ENCODE measurements around the gene BEST1. TPM values are rescaled to one million over a fixed set of nuclear protein-coding genes. Genes with fewer than 3 reads are reported as not detected.

The BEST1 gene
- total and polyA plus RNA-seq, 2 of the 13 experiments (the other 11 are each of a cell fraction or from before 2014, with no cell fraction given): 0.09 to 0.65 TPM

DNA sequence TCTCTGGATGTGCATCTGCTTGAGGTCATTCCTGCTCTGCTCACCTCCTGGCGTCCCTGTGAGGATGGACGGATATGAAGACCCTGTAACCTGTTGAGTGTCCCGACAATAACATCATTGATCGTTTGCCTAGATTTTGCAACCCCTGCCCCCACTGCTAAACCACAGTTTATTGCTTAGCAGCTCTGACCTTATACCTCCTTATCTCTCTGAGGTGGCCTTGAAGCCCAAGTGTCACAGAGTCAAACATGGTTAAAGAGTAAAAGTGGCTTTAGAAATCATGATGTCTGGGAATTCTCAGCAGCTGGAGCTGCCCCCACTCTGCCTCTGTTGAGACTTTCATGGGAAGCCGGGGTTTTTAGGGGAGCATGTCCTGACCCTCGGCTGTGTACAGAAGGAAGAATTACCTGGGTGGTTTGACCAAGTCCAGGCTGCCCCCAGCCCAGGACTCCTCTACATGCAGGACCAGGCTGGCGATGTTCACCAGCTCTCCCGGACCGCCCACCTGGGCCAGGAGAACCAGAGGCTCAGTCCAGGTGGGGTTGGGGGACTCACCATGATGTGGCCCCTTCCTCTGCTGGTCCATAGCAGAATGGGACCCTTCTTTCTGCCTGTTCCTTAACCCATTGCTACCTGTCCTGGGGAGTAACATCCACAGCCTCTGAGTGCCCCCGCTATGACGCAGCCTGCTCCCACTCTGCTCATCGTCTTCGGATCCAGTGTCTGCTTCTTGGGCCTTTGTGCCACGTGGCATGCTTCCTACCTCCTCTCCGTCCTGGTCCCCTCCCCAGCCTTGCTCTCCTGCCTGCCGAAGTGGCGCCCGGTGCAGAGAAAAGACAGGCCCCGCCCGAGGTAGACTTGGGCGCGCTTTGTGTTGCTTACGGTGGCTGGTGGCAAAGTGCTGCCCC, 50.6 kb downstream of the BEST1 start (continued):
- TF ChIP-seq, protein P1, sequence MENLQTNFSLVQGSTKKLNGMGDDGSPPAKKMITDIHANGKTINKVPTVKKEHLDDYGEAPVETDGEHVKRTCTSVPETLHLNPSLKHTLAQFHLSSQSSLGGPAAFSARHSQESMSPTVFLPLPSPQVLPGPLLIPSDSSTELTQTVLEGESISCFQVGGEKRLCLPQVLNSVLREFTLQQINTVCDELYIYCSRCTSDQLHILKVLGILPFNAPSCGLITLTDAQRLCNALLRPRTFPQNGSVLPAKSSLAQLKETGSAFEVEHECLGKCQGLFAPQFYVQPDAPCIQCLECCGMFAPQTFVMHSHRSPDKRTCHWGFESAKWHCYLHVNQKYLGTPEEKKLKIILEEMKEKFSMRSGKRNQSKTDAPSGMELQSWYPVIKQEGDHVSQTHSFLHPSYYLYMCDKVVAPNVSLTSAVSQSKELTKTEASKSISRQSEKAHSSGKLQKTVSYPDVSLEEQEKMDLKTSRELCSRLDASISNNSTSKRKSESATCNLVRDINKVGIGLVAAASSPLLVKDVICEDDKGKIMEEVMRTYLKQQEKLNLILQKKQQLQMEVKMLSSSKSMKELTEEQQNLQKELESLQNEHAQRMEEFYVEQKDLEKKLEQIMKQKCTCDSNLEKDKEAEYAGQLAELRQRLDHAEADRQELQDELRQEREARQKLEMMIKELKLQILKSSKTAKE (CRISPR knock-in tag; IDR thresholded peaks at IDR 0.05; ENCODE audit: borderline replicate concordance): no peak
- TF ChIP-seq, protein P2, sequence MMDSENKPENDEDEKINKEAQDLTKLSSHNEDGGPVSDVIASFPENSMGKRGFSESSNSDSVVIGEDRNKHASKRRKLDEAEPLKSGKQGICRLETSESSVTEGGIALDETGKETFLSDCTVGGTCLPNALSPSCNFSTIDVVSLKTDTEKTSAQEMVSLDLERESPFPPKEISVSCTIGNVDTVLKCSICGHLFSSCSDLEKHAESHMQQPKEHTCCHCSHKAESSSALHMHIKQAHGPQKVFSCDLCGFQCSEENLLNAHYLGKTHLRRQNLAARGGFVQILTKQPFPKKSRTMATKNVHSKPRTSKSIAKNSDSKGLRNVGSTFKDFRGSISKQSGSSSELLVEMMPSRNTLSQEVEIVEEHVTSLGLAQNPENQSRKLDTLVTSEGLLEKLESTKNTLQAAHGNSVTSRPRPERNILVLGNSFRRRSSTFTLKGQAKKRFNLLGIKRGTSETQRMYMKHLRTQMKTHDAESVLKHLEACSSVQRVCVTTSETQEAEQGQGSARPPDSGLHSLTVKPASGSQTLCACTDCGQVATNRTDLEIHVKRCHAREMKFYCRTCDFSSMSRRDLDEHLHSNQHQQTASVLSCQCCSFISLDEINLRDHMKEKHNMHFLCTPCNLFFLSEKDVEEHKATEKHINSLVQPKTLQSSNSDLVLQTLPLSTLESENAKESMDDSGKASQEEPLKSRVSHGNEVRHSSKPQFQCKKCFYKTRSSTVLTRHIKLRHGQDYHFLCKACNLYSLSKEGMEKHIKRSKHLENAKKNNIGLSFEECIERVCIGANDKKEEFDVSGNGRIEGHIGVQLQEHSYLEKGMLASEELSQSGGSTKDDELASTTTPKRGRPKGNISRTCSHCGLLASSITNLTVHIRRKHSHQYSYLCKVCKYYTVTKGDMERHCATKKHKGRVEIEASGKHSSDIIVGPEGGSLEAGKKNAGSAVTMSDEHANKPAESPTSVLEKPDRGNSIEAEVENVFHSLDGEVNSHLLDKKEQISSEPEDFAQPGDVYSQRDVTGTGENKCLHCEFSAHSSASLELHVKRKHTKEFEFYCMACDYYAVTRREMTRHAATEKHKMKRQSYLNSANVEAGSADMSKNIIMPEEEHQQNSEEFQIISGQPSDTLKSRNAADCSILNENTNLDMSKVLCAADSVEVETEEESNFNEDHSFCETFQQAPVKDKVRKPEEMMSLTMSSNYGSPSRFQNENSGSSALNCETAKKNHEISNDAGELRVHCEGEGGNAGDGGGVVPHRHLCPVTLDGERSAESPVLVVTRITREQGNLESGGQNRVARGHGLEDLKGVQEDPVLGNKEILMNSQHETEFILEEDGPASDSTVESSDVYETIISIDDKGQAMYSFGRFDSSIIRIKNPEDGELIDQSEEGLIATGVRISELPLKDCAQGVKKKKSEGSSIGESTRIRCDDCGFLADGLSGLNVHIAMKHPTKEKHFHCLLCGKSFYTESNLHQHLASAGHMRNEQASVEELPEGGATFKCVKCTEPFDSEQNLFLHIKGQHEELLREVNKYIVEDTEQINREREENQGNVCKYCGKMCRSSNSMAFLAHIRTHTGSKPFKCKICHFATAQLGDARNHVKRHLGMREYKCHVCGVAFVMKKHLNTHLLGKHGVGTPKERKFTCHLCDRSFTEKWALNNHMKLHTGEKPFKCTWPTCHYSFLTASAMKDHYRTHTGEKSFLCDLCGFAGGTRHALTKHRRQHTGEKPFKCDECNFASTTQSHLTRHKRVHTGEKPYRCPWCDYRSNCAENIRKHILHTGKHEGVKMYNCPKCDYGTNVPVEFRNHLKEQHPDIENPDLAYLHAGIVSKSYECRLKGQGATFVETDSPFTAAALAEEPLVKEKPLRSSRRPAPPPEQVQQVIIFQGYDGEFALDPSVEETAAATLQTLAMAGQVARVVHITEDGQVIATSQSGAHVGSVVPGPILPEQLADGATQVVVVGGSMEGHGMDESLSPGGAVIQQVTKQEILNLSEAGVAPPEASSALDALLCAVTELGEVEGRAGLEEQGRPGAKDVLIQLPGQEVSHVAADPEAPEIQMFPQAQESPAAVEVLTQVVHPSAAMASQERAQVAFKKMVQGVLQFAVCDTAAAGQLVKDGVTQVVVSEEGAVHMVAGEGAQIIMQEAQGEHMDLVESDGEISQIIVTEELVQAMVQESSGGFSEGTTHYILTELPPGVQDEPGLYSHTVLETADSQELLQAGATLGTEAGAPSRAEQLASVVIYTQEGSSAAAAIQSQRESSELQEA (CRISPR knock-in tag; IDR thresholded peaks at IDR 0.05; ENCODE audit: not compliant biosample characterization): no peak
- TF ChIP-seq ZNF766 (CRISPR knock-in tag; IDR thresholded peaks at IDR 0.05; ENCODE audit: borderline replicate concordance) (no peak), ZBTB7B (CRISPR knock-in tag; IDR thresholded peaks at IDR 0.05) (peak; percentile 97), NR3C1 (CRISPR knock-in tag; IDR thresholded peaks at IDR 0.05) (no peak), PCBP2 (optimal IDR thresholded peaks at IDR 0.05; ENCODE audit: low read depth, low read length, poor library complexity, severe bottlenecking) (no peak), KLF6 (CRISPR knock-in tag; IDR thresholded peaks at IDR 0.05) (no peak), TARDBP (CRISPR knock-in tag; IDR thresholded peaks at IDR 0.05) (no peak), RARA (CRISPR knock-in tag; IDR thresholded peaks at IDR 0.05) (peak; percentile 72), CC2D1A (CRISPR knock-in tag; IDR thresholded peaks at IDR 0.05) (no peak), NR2F1 (CRISPR knock-in tag; IDR thresholded peaks at IDR 0.05) (peak in 1 of 2 experiments; percentile 43; a peak in 1 of 4 replicates), ZNF629 (CRISPR knock-in tag; conservative IDR thresholded peaks at IDR 0.05) (no peak), TBX2 (CRISPR knock-in tag; IDR thresholded peaks at IDR 0.05; ENCODE audit: borderline replicate concordance) (peak; percentile 64), MATR3 (CRISPR knock-in tag; IDR thresholded peaks at IDR 0.05) (no peak), ZFX (CRISPR knock-in tag; IDR thresholded peaks at IDR 0.05; ENCODE audit: low read depth) (no peak; the same call in 1 of the 2 replicates), RAD21 (CRISPR knock-in tag; IDR thresholded peaks at IDR 0.05) (no peak), KLF13 (CRISPR knock-in tag; IDR thresholded peaks at IDR 0.05) (0 out of 2 replicates have a peak, but pooled peaks have one; percentile 59), ZSCAN25 (CRISPR knock-in tag; IDR thresholded peaks at IDR 0.05) (no peak), NFE2L2 (IDR thresholded peaks at IDR 0.05; ENCODE audit: low read length) (no peak)
